Activated CD4-positive, alpha-beta T cell treated with anti-CD3 and anti-CD28 coated beads for 1 hour (primary cell): ENCODE results near the gene TPPP.
"Not testable (repeated sequence)": the region's sequence is repeated elsewhere in the genome, so short reads cannot be mapped to it uniquely, and the experiment has no call there.

Source experiments
- DNase-seq: peaks from one replicate; pipeline ENCODE4 v3.0.0-alpha.2; 2020

The TPPP gene

DNA sequence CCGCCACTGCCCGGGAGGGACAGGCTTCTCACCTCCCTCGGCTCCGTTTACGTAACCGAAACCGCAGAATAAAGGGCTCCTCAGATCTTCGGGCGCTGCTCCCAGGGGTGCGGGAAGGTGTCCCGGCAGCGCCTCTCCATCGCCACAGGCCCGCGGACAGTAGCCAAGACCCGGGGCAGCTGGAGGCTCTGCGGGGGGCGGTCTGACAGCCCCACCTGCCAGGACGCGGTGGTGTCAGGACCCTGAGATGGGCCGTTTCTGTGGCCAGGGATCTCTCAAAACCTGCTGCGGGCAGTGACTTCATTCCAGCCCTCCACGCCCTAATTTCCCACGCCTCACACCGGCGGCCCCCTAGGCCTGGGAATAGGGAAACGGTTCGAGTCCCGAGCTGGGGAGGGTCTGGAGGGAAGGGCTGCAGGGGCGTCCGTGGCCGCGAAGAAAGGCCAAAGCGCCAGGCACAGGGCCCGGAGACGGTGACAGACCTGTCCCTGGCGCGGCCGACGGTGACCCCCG lies 567 bp downstream of the TPPP start:
- DNase-seq: not testable (repeated sequence)

DNA sequence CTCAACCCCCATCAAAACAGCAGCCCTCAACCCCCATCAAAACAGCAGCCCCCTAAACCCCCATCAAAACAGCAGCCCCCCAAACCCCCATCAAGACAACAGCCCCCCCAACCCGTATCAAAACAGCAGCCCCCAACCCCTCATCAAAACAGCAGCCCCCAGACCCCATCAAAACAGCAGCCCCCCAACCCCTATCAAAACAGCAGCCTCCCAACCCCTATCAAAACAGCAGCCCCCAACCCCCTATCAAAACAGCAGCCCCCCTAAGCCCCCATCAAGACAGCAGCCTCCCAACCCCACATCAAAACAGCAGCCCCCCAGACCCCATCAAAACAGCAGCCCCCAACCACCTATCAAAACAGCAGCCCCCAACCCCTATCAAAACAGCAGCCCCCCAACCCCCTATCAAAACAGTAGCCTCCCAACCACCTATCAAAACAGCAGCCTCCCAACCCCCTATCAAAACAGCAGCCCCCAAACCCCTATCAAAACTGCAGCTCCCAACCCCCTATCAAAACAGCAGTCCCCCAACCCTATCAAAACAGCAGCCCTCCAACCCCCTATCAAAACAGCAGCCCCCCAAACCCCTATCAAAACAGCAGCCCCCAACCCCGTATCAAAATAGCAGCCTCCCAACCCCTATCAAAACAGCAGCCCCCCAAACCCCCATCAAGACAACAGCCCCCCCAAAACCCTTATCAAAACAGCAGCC lies 1.2 kb downstream of the TPPP start:
- no peak for DNase-seq

DNA sequence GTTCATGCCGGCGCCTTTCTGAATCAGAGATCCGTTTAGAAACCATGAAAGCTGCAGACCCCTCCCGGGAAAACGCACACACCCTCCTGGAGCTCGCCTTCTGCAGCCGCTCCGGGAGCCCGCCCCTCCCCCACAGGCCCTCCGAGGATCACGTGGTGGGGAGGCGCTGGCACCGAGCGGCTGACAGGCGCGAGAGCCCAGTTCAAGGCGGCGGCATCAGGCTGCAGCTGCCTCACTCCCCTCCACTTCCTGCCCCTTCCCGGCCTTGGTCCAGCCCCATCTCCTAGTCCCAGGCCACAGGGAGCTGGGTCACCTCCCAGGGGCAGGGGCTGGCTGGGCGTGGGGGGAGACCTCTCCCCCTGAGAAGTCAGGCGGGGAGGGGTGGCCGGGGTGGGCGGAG lies 2.1 kb downstream of the TPPP start:
- DNase-seq: not testable (repeated sequence)

DNA sequence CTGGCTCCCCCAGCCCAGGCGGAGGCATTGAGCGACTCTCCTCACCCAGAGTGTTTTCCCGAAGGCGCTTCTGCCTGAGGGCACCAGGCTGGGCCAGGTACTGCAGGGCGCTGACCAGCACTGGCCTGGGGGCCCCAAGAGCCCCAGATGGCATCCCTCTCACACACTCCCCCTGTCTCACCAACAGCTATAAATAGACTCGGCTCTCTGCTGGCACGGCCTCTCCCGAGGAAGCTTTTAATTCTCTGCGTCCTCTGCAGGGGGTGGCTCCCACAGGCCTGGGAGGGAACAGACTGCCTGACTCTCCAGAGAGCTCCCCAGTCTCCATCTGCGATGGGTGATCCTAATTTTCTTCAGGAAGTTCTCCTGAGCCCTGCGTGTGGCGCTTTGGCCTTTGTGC lies 2.9 kb downstream of the TPPP start:
- not testable (repeated sequence) for DNase-seq

DNA sequence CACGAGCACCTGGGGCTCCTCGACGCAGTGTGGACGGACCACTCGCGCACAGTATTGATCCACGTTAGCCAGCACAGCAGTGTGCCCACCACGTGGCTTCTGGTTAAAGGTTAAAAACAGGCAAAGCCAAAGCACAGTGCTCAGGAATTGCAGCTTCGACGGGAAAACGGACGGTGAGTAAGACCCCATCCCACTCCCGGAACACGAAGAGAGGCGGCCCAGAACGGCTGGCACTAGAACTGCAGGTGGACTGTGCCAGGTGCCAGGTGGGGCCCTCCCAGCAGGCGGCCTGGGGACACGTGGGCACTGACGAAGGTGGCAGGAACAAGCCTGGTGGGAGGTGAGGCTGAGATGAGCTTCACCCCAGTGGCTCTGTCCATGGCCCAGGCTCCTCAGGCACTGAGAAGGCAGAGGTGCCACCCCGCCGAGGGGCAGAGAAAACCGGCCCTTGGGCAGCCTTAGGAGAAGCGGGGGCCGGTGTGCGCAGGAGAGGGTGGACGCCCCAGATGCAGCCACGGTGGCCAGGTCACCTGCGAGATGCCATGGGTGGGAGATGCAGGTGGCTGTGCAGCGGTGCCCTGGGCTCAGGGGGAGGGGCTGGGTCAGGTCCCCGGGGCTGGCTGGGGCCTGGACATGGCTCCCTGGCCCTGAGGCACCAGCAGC lies 4.7 kb downstream of the TPPP start:
- not testable (repeated sequence) for DNase-seq

DNA sequence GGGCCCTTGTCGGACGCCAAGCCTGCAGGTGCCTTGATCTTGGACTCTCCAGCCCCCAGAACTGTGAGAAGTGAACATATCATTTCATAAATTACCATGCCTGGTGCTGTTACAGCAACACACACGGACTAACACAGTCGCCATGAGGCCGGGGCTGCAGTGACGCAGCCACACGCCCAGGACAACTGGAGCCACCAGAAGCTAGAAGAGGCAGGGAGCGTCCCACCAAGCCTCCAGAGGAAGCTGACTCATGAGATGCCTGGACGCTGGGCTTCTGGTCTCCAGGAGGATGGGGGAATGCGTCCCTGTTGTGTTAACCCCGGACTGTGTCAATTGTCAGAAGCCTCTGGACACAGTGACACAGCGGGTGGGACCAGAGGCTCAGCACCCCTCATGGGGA lies 6.2 kb downstream of the TPPP start:
- not testable (repeated sequence) for DNase-seq

DNA sequence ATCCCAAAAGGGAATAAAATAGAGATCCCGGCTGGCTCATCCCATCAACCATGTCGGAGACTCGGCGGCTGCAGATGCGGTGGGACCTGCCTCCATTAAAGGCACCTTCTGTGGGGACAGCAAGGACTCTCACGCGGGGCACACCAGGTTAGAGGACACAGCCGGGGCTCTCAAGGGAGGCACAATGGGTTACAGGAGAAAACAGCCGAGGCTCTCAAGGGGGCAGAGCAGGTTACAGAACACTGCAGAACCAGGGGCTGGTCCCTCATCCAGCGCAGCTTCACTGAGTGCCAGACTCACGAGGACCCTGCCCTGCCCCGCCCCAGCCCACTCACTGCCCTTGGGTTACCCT lies 7.0 kb downstream of the TPPP start:
- not testable (repeated sequence) for DNase-seq

DNA sequence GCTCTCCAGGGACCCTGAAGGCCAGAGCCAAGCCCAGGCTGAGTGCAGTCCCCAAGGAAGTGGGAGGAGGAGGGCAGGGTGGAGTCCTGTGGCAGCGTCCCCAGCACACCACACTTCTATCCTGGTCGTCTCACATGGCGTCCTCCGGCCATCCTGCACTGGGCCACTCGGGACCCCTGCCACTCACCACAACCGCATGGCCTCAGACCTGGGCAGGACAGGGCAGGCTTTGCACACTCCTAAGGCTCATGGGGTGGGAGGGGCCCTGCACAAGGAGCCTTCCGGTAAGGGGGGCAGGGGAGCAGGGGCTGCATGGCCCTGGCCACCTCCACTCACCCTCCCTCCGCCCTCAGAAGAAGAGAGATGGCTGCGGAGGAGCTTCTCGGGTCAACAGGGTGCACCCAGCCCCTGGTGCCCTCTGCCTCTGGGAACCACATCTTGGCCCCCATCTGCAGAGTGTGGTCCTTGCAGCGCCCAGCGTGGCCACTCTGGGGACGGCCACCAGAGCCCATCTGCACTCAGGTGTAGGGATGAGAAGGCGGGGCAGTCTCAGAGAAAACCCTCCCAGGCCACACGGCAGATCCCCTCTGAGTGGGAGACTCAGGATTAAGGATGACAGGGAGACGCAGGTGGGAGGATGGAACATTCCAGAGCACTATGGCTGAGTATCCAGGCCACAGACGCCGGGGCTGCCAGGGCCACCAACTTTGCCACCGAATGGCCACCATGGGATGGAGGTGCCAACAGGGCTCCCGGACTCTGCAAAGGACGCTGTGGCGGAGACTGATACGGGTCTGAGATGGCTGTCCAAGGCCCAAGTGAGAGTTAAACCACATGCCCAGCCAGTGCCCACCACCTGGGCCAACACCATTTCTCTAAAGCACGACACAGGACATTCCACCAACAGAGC lies 7.6 kb downstream of the TPPP start:
- no peak for DNase-seq

DNA sequence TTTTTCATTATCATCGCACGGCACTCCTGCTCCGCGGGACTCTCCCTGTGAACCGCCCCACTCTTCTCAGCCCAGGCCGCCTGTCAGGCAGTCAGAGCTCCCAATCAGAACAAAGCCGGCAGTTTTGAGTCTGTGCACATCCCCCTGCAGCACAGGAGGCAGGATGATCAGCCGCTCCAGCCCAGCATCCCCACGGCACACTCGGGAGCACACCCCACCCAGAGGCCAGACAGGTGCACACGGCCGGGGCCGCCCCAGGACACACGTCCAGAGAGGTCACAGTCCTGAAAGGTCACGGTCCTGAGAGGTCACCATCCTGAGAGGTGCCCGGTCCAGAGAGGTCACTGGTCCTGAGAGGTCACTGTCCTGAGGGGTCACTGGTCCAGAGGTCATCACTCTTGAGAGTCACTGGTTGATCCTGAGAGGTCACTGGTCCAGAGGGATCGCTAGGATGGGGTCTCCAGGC lies 8.4 kb downstream of the TPPP start:
- DNase-seq: no peak

DNA sequence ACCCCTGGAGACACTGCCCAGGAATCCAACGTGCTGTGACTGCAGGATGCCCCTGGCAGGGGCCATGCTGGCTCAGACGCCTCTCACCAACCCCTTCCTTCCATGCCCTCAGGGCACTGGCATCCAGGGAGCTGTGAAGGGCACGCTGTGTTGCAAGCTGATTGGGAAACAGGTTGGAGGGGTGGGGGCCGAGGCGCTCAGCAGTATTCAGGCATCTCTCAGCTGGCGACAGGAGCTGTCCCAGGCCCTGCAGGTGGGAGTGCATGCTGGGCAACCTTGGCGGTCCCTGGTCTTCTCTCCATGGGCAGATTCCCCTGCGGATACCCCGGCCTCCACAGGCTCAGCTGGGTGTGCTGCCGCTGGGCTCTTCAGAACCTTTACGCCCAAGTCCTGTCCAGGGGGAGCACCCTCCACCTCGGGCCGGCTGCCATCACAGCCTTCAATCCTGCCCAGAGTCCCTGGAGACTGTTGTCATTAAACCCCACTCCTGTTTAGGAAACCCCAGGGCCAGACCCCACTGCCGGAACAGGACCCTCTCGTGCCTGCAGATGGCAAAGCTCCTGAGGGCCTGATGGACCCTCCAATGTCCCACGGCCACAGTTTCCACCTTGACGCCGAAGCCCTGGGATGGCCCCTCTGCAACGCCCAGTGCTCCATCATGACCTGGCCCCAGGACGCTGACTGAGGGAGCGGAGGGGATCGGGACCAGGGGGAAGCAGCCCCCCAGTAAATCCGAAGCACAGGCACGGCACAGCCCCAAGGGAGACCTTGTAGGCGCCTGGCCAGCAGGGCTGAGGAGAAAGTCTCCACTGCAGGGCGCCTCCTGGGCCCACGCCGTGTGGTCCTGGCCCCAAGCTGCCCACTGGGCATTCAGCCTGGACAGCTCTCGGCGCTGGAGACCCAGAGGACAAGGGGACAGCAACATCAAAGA lies 9.3 kb downstream of the TPPP start:
- DNase-seq: no peak

DNA sequence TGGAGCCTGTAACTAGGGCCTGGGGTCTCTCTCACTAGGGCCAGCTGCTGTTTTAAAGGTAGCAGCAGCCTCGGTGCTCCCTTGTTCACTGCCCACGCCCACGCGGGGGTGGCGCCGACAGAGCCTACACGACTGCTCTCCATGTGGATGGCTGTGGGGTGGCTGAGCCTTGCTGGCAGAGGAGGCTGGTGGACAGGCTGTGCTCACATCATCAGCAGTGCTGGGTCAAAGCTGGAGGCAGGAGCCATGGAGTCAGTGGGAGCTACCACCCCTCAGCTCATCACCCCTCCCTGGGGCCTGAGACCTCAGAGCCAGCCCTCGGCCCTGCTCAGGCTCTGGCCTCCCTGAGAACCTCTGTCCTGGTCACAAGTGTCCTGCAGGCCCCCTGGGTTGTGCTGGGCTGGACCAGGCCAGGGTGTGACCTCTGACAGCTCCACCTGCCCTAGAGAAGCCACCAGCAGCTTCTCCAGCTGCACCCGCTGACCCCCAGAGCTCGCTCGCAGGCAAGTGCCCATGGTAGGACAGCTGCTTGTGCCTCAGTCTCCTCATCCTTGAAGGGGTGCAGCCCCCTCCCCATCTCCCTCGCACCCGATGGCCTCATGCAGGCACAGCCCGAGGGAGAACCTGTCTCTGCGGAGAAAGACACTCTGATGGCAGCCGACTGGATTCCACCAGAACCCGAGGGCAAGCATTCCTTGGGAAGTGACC lies 10.3 kb downstream of the TPPP start:
- not testable (repeated sequence) for DNase-seq

DNA sequence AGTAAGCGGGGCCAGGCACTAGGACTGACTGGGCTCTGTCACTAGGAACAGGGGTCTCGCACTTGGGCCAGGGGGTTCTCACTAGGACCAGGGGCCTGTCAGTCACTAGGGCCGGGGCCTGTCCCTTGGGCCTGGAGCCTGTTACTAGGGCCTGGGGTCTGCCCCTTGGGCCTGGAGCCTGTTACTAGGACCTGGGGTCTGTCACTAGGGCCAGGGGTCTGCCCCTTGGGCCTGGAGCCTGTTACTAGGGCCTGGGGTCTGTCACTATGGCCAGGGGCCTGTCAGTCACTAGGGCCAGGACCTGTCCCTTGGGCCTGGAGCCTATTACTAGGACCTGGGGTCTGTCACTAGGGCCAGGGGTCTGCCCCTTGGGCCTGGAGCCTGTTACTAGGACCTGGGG lies 10.9 kb downstream of the TPPP start:
- not testable (repeated sequence) for DNase-seq

DNA sequence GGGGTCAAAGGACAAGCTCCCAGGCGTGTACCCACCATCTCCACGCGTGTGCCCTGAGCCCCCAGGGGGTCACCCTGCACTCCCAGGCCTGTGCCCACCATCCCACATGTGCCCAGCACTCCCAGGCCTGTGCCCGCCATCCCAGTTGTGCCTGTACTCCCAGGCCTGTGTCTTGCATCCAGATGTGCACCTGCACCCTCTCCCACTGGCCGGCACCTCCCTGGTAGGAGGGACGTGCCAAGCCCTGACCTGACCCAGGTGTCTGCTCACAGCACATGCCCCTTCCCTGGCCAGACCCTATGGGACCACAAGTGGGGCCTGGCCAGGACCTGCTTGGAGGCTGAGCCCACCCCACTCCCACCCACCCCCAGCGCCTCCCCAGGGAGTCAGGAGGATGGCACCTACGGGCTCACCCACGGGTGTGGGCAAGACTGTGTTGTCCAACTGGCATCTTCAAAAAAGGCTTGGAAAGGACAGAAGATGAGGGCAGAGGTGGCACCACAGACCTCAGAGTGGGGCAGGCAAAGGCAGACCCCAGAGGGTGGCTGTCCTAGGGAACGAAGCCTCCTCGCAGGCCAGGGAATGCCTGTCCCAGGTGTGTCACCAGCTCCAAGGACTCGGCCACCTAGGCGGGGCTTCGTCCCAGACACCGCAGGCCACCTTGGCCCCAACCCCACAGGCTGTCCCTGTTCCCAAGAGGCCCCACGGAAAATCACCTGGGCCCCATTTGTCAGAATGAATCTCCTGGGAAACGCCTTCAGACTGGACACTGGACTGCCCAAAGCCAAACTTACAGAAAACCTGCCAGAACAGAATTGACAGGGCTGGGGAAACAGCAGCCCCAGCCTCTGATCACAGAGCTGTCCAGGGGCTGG lies 11.6 kb downstream of the TPPP start:
- peak; percentile 5 for DNase-seq

DNA sequence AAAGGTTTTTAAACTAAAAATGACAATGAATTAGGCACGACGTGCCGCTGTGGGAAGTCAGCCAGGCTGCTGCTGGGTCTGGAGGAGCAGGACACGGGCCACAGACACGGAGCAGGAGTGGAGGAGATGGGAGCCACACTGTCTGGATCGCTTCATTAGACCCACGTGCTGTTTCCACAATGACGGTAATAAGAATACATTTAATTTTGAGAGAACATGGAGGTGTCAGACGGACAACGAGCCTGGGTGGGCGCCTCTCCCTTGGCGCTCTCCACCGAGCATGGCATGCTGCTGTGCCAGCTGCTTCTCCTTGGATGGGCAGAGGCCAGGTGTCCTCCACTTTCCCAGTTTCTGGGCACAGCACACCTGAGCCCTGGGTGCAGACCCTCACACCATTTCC lies 12.3 kb downstream of the TPPP start:
- DNase-seq: not testable (repeated sequence)

DNA sequence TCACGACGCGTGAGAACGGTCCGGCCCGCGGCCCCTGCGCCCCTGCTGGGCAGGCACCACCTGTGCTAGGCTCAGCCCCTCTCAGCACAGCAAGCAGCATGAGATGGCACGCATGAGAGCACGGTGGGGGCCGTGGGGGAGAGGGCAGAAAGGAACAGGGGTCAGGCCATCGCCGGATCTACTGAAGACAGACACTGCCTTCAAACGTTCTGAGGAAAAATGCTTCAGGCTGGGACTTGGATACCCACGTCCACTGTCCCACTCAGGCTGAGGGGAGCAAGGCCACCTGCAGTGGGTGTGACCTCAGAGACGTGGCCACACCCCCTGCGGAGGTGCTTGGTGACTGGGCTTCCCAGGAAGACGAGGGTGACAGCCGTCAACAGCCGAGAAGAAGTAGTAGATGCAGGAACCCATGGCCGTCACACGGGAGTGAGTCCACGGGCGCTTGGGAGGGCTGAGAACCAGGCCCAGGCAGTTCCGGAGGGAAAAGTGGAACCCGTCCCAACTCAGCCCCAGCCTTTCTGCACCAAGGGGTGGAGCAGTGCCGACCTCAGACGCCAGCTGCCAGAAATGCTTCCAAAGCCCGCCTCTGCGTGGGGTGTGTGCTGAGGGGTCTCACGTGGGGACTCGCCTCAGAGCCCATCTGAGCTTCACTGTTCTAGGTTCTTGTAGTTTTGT lies 12.9 kb downstream of the TPPP start:
- not testable (repeated sequence) for DNase-seq

DNA sequence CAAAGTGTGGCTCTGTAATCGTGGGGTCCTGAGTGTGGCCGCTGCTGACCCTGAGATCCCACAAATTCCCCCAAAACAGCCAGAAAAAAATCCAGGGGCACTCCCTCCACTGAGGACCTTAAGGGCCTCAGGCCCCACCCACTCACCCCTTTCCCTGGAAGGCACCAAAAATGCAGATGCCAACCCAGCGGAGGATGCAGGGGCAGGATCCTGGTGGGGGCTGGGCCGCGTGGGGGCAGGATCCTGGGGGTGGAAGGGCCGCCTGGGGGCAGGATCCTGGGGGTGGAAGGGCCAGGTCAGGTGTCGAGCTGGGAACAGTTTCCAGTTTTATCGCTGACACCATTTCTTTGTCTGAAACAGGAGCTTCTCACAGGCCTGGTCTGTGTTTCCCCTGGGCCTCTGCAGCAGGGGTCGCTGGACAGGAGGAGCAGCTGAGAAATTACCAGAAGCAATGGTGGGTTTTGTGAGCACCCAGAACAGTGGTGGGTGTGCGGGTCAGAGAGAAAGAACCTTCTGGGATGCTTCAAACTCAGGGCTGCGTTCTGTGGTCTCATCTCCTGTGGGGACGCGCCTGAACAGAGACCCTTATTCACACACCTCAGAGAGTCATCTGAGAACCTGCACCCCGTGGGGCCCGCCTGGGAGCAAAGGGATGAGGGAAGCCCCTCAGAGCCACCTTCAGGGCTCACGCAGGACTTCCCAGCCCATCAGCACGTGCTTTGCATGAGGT lies 13.8 kb downstream of the TPPP start:
- peak; percentile 4 for DNase-seq

DNA sequence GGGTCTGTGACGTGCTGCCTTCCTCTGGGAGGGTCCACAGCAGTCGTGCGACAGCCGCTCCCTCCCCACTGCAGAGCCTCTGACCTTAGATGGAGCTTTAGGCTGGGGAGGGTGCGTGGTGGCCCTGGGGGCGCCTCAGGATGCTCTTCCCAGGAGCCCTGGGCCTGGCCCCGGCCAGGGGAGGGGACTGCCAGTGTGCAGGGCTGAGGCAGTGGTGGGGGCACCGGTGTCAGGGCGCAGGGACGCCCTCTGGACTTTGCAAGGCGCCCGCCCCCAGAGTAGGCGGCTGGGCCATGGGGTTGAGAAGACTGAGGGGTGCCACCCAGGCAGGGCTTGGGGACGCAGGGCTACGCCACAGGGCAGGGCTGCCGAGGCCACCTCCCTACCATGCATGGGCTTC lies 14.6 kb downstream of the TPPP start:
- DNase-seq: peak; percentile 5

DNA sequence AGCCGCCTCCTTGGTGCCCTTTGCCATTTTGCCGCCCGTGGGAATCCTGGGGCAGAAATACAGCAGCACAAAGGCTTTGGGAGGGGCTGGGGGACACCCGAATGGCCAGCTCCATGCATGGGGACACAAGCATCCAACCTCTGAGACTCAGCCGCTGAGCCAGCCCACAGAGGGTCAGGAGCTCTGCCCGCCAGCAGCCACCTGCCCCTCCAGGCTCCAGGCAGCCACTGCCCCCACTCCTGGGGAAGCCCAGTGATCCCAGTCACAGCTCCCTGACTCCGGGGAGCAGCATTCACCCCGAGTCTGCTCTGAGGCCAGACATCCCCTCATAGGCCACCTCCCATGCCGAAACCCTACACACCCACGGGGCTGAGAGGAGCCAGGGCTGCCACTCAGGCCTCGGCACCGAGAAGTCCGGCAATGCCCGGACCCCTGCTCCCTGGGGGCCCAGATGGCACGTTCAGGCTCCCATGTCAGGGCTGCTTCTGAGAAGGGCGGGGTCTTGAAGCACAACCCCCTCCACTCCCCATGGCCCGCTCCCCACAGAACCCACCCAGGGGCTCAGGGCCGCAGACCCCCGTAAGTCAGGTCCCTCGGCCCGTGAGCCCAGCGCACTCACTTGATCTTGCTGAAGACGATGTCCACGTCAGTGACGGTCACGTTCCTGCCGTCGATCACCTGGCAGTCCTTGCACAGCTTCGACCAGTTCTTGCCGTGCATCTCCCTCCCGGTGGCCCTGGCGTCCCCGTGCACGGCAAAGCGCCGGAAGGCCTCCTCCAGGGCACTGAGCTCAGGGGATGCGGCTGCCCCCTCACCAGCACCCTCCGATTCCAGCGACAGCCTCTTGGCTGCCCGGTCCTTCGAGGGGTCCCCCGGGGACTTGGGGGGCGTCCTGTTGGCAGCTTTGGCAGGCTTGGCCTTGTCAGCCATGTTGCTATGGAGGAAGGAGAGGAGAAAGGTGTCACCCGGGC lies 15.7 kb downstream of the TPPP start:
- DNase-seq: peak; percentile 6
